GM12878 (cell line): ENCODE results near the gene DMXL1. TPM values are rescaled to one million over a fixed set of nuclear protein-coding genes. Genes with fewer than 3 reads are reported as not detected.

Source experiments
- ATAC-seq: fragments of 200-7000 bp; cut with Tn5 transposase; 3 replicates; pipeline ENCODE4 v1.9.1; 2020; ENCODE audit warnings: mild to moderate bottlenecking, moderate library complexity
- BruUV-seq: library from RNA; stranded (reverse); fragments of 400-500 nt; replicated peaks from 2 replicates; lab custom pipeline; 2021; lab: Mats Ljungman, UMichigan
- CTCF ChIA-PET: fragments of 300-600 bp; sonication (Branson Sonifier 250); formaldehyde crosslinking; extraction: SDS; loops from one replicate; lab custom pipeline; 2021; ENCODE audit warnings: inconsistent platforms; lab: Yijun Ruan, JAX
- POLR2A ChIA-PET: fragments of 350-600 bp; formaldehyde crosslinking; extraction: SDS; loops from one replicate; lab custom pipeline; 2021; ENCODE audit warnings: inconsistent platforms; lab: Charles Lee
- RAD21 ChIA-PET: fragments of 300-600 bp; sonication (Branson Sonifier 250); formaldehyde crosslinking; loops from one replicate; lab custom pipeline; 2023; ENCODE audit warnings: antibody characterized with exemption; ENCODE audit not compliant: unreplicated experiment; lab: Charles Lee
- SMC1A ChIA-PET: fragments of 300-600 bp; sonication (Branson Sonifier 250); formaldehyde crosslinking; loops from one replicate; lab custom pipeline; 2023; ENCODE audit not compliant: unreplicated experiment, uncharacterized antibody; lab: Charles Lee
- DNase-seq: peaks from one replicate; pipeline ENCODE4 v3.0.0-alpha.2; 2011; ENCODE audit warnings: low read depth, low spot score
- FAIRE-seq: peaks from 3 replicates; lab custom pipeline; 2011; peaks lifted over from hg19 to GRCh38; lab: Jason Lieb, UNC
- H2AFZ ChIP-seq: 2 replicates; pipeline ENCODE4 v1.6.0; 2011; ENCODE audit warnings: low read depth, low read length, control low read depth; ENCODE audit not compliant: control insufficient read depth
- H3K27ac ChIP-seq: 2 replicates; pipeline ENCODE4 v1.5.1; 2011; ENCODE audit warnings: control low read depth; ENCODE audit not compliant: control insufficient read depth, insufficient read depth
- H3K27me3 ChIP-seq, 2 experiments: replicated peaks in 1 of 2; 2 replicates each; pipeline versions ENCODE4 v1.6.0 to v1.6.1; 2011; ENCODE audit warnings: low read length in 1 of 2; ENCODE audit not compliant: control insufficient read depth in 2 of 2, insufficient read depth in 2 of 2
- H3K36me3 ChIP-seq, 2 experiments: 2 replicates each; pipeline ENCODE4 v1.5.1; 2011; ENCODE audit warnings: low read length in 1 of 2; ENCODE audit not compliant: control insufficient read depth in 2 of 2, insufficient read depth in 2 of 2
- H3K4me1 ChIP-seq: 2 replicates; pipeline ENCODE4 v1.6.1; 2011; ENCODE audit warnings: mild to moderate bottlenecking, low read length, moderate library complexity, mixed read lengths; ENCODE audit not compliant: control insufficient read depth, insufficient read depth
- H3K4me2 ChIP-seq: 2 replicates; pipeline ENCODE4 v1.6.0; 2011; ENCODE audit warnings: control low read depth; ENCODE audit not compliant: control insufficient read depth, insufficient read depth
- H3K4me3 ChIP-seq: fragments of 200-600 bp; sonication (generic); 2 replicates; pipeline ENCODE4 v1.5.1; 2016
- H3K79me2 ChIP-seq: 2 replicates; pipeline ENCODE4 v1.6.0; 2011; ENCODE audit warnings: low read length; ENCODE audit not compliant: control insufficient read depth, insufficient read depth
- H3K9ac ChIP-seq: 2 replicates; pipeline ENCODE4 v1.8.0; 2011; ENCODE audit warnings: low read length, control low read depth, mixed read lengths; ENCODE audit not compliant: control insufficient read depth, insufficient read depth
- H3K9me3 ChIP-seq: replicated peaks from 3 replicates; pipeline ENCODE4 v1.5.1; 2011; ENCODE audit warnings: mild to moderate bottlenecking, low read length; ENCODE audit not compliant: control insufficient read depth, insufficient read depth
- H4K20me1 ChIP-seq: 2 replicates; pipeline ENCODE4 v1.6.0; 2011; ENCODE audit not compliant: control insufficient read depth, insufficient read depth
- CBX3 ChIP-seq: fragments of 200-600 bp; sonication (generic); IDR thresholded peaks from 2 replicates; pipeline ENCODE4 v1.6.1; 2016; ENCODE audit warnings: low read depth, borderline replicate concordance
- CHD4 ChIP-seq: fragments of 200-600 bp; sonication (generic); IDR thresholded peaks from 2 replicates; pipeline ENCODE4 v1.6.1; 2016; ENCODE audit warnings: mild to moderate bottlenecking
- E4F1 ChIP-seq: fragments of 450-650 bp; IDR thresholded peaks from 2 replicates; pipeline ENCODE4 v1.6.1; 2018; ENCODE audit warnings: borderline replicate concordance, mild to moderate bottlenecking; ENCODE audit not compliant: partially characterized antibody
- FOXM1 ChIP-seq: IDR thresholded peaks from 2 replicates; pipeline ENCODE4 v1.6.1; 2012; ENCODE audit warnings: low read depth, mild to moderate bottlenecking, inconsistent platforms, low read length, moderate library complexity
- JUND ChIP-seq: IDR thresholded peaks from 2 replicates; pipeline ENCODE4 v1.6.1; 2012; ENCODE audit warnings: low read depth, mild to moderate bottlenecking, low read length, improper control_type of control experiment, moderate library complexity
- KDM1A ChIP-seq: fragments of 200-600 bp; sonication (generic); IDR thresholded peaks from 2 replicates; pipeline ENCODE4 v1.6.1; 2016; ENCODE audit warnings: borderline replicate concordance
- KLF5 ChIP-seq: fragments of 450-650 bp; IDR thresholded peaks from 2 replicates; pipeline ENCODE4 v1.6.1; 2014; ENCODE audit warnings: mild to moderate bottlenecking; ENCODE audit not compliant: partially characterized antibody
- NFYA ChIP-seq: IDR thresholded peaks from 2 replicates; pipeline ENCODE4 v1.6.1; 2011; ENCODE audit warnings: low read depth, mild to moderate bottlenecking, low read length, improper control_type of control experiment, borderline replicate concordance
- RAD21 ChIP-seq: IDR thresholded peaks from 2 replicates; pipeline ENCODE4 v1.6.1; 2011; ENCODE audit warnings: mild to moderate bottlenecking, low read depth, low read length, moderate library complexity; ENCODE audit not compliant: insufficient read depth
- RELB ChIP-seq: fragments of 450-650 bp; IDR thresholded peaks from 2 replicates; pipeline ENCODE4 v1.6.1; 2017; ENCODE audit warnings: low read depth, mild to moderate bottlenecking, moderate library complexity
- SRF ChIP-seq, 2 experiments: IDR thresholded peaks; 2 replicates each; pipeline ENCODE4 v1.6.1; 2011; ENCODE audit warnings: low read depth in 2 of 2, low read length in 2 of 2, mild to moderate bottlenecking in 1 of 2, moderate library complexity in 1 of 2
- SUPT20H ChIP-seq: IDR thresholded peaks from 2 replicates; pipeline ENCODE4 v1.6.1; 2011; ENCODE audit warnings: low read depth, mild to moderate bottlenecking, low read length, moderate library complexity, borderline replicate concordance; ENCODE audit not compliant: control insufficient read depth
- TAF1 ChIP-seq: IDR thresholded peaks from 2 replicates; pipeline ENCODE4 v1.6.1; 2011; ENCODE audit warnings: mild to moderate bottlenecking, low read depth, low read length, borderline replicate concordance
- TCF3 ChIP-seq: IDR thresholded peaks from 2 replicates; pipeline ENCODE4 v1.6.1; 2012; ENCODE audit warnings: low read depth, mild to moderate bottlenecking, low read length, borderline replicate concordance; ENCODE audit not compliant: insufficient read depth
- ZBED1 ChIP-seq: IDR thresholded peaks from 2 replicates; pipeline ENCODE4 v1.6.1; 2016; ENCODE audit warnings: borderline replicate concordance
- ZNF217 ChIP-seq: fragments of 450-650 bp; IDR thresholded peaks from 2 replicates; pipeline ENCODE4 v1.6.1; 2017; ENCODE audit warnings: antibody characterized with exemption, mild to moderate bottlenecking
- ZNF384 ChIP-seq: IDR thresholded peaks from 2 replicates; pipeline ENCODE4 v1.6.1; 2012; ENCODE audit warnings: low read depth, mild to moderate bottlenecking, low read length, improper control_type of control experiment, borderline replicate concordance
- WGBS: methylation state at CpG from one replicate; pipeline ENCODE4 v1.1.6; 2016; ENCODE audit warnings: low lambda C conversion rate; ENCODE audit not compliant: insufficient replicate concordance, insufficient coverage; ENCODE audit errors: missing lambda C conversion rate; 5-methylcytosine and 5-hydroxymethylcytosine counted together
- in situ Hi-C: fragments of 300-500 bp; cut with MboI; formaldehyde crosslinking; loops from 9 replicates; pipeline ENCODE4 v1.14.3; 2018; ENCODE audit warnings: mixed read lengths
- intact Hi-C: fragments of 100-400 bp; cut with micrococcal nuclease; formaldehyde crosslinking; loops from one replicate; pipeline ENCODE4 v1.14.2; 2022; ENCODE audit not compliant: unreplicated experiment
- polyA plus RNA-seq, 11 experiments: library from polyadenylated mRNA; depleted of rRNA in 4 of 11; unstranded in 6 of 11; stranded (reverse) in 5 of 11; fragments of >200 nt; fragmentation: Nextera tagmentation in 4 of 11; fragmentation: Illumina TruSeq in 1 of 11; extraction: Ambion mirVana in 4 of 11; extraction: Trizol in 1 of 11; gene quantifications; 1 replicate in 1 of 11; 2 replicates in 10 of 11; pipeline versions ENCODE4 v1.2.1 to v1.2.3, GENCODE V29; 2011 to 2016; ENCODE audit warnings: inconsistent platforms in 2 of 11, missing spikeins in 2 of 11, low read depth in 1 of 11
- total RNA-seq, 4 experiments: library from RNA; depleted of rRNA in 3 of 4; stranded (reverse); fragments of >200 nt in 3 of 4; fragmentation: Illumina TruSeq in 1 of 4; extraction: Trizol in 1 of 4; gene quantifications; 2 replicates each; pipeline versions ENCODE4 v1.2.1 to v1.2.3, GENCODE V29; 2013 to 2021

DMXL1 gene
- total and polyA plus RNA-seq, 10 of the 15 experiments (the other 5 are each of a cell fraction or from before 2014, with no cell fraction given): 9.1 to 67.7 (median 34.1) TPM

- Histone ChIP-seq H3K27ac (no peak overlapping the region), H3K4me3 (no peak overlapping the region), H3K4me1 (no peaks in the 10 kb centered on the region), H2AFZ (no peak overlapping the region), H4K20me1 (no peaks in the 10 kb centered on the region), H3K36me3 (no peaks in the 10 kb centered on the region; a peak in 1 of 4 replicates), H3K9ac (no peak overlapping the region), H3K27me3 (no peaks in the 10 kb centered on the region), H3K9me3 (no peaks in the 10 kb centered on the region; the same call in 1 of the 3 replicates), H3K4me2 (no peak overlapping the region), H3K79me2 (no peaks in the 10 kb centered on the region)
- ChIA-PET CTCF (interaction anchor here (0.6 to 1.7 kb wide), 8 partner anchors 13 to 264 kb away, joined by 3 to 12 read pairs (median 4); no protein-coding TSS in a partner anchor), RAD21 (no interaction called here), POLR2A (no interaction called here), SMC1A (interaction anchor here (0.6 to 1.4 kb wide), 5 partner anchors 10 to 710 kb away, joined by 3 to 4 read pairs (median 3); no protein-coding TSS in a partner anchor)
- DNase-seq (no peak), ATAC-seq (no peak), FAIRE-seq (no peak)
- intact Hi-C loops (no loop called here), in situ Hi-C loops (no loop called here)
- over 99% methylated on average over 7 of the region's 7 CpGs for WGBS
- TF ChIP-seq ZNF217 (no peak), E4F1 (no peak), SUPT20H (no peak), KDM1A (no peak), CHD4 (no peak), RAD21 (no peak), ZNF384 (no peak), JUND (no peak), SRF (IDR thresholded peaks at IDR 0.05; ENCODE audit: low read depth in 2 of 2, low read length in 2 of 2) (no peak), ZBED1 (no peak), FOXM1 (no peak), NFYA (no peak), KLF5 (no peak), TCF3 (no peak), CBX3 (no peak), TAF1 (no peak), RELB (no peak)
- BruUV-seq: no TSS peak
Observed at GRCh38 chr5:119250946-119251901, 180.3 kb downstream of the DMXL1 start.
